Measurements from ENCODE around the gene PPTC7.
A peak's percentile ranks its signal among the peaks of the same experiment; 100 is the strongest.
"Not testable (repeated sequence)": the region's sequence is repeated elsewhere in the genome, so short reads cannot be mapped to it uniquely, and the experiment has no call there.

Gene PPTC7

GRCh38 chr12:110585231-110585799, 2.2 kb upstream of the PPTC7 start:
- DNase-seq (ENCODE audit: low spot score), result no peak

GRCh38 chr12:110582276-110583136, 612 bp downstream of the PPTC7 start:
- DNase-seq (ENCODE audit: low spot score), result peak; percentile 65

GRCh38 chr12:110581931-110582275, 1.2 kb downstream of the PPTC7 start:
- peak; percentile 48 for DNase-seq (ENCODE audit: low spot score)

GRCh38 chr12:110579535-110580253, 3.4 kb downstream of the PPTC7 start:
- DNase-seq (ENCODE audit: low spot score), result no peak

- DNase-seq (ENCODE audit: low spot score), result no peak
Observed at GRCh38 chr12:110578694-110579534, 4.2 kb downstream of the PPTC7 start.

- peak; percentile 17 for DNase-seq (ENCODE audit: low spot score)
Observed at GRCh38 chr12:110577864-110578693, 5.0 kb downstream of the PPTC7 start.

- DNase-seq (ENCODE audit: low spot score), result no peak
Observed at GRCh38 chr12:110576504-110576903, 6.6 kb downstream of the PPTC7 start.

GRCh38 chr12:110575326-110575725, 7.8 kb downstream of the PPTC7 start:
- DNase-seq (ENCODE audit: low spot score), result no peak

GRCh38 chr12:110574717-110575230, 8.3 kb downstream of the PPTC7 start:
- not testable (repeated sequence) for DNase-seq (ENCODE audit: low spot score)

GRCh38 chr12:110574044-110574443, 9.1 kb downstream of the PPTC7 start:
- DNase-seq (ENCODE audit: low spot score), result no peak

GRCh38 chr12:110570798-110571197, 12.3 kb downstream of the PPTC7 start:
- DNase-seq (ENCODE audit: low spot score), result not testable (repeated sequence)

GRCh38 chr12:110569838-110570237, 13.3 kb downstream of the PPTC7 start:
- DNase-seq (ENCODE audit: low spot score), result not testable (repeated sequence)

- DNase-seq (ENCODE audit: low spot score), result no peak
Observed at GRCh38 chr12:110568752-110569151, 14.4 kb downstream of the PPTC7 start.

- no peak for DNase-seq (ENCODE audit: low spot score)
Observed at GRCh38 chr12:110566993-110567392, 16.1 kb downstream of the PPTC7 start.

- no peak for DNase-seq (ENCODE audit: low spot score)
Observed at GRCh38 chr12:110565894-110566871, 16.9 kb downstream of the PPTC7 start.

GRCh38 chr12:110564471-110564991, 18.6 kb downstream of the PPTC7 start:
- no peak for DNase-seq (ENCODE audit: low spot score)

- no peak for DNase-seq (ENCODE audit: low spot score)
Observed at GRCh38 chr12:110563702-110564470, 19.2 kb downstream of the PPTC7 start.

- peak; percentile 24 for DNase-seq (ENCODE audit: low spot score)
Observed at GRCh38 chr12:110562386-110562785, 20.7 kb downstream of the PPTC7 start.

Data from NAMALWA (cell line).